Vagina (tissue), 2 donors: ENCODE results near the gene PGRMC2.

ENCODE experiments used
- POLR2A ChIP-seq, 2 donors: fragments of 450-650 bp; IDR thresholded peaks; one replicate each; pipeline ENCODE4 v1.6.1; 2017; ENCODE audit warnings: antibody characterized with exemption in 2 of 2, mild to moderate bottlenecking in 2 of 2, moderate library complexity in 2 of 2
- POLR2AphosphoS5 ChIP-seq, 2 donors: sonication (generic); formaldehyde crosslinking; IDR thresholded peaks; one replicate each; pipeline ENCODE4 v1.9.0; 2017; ENCODE audit warnings: antibody characterized with exemption in 2 of 2, mild to moderate bottlenecking in 2 of 2, low read depth in 1 of 2; ENCODE audit not compliant: insufficient read depth in 1 of 2
- TF ChIP-seq, protein P1 (sequence below), 3 experiments: fragments of 450-650 bp in 2 of 3; fragments of 200-600 bp in 1 of 3; sonication (generic) in 1 of 3; IDR thresholded peaks; one replicate each; pipeline ENCODE4 v1.5.1; 2017 to 2019; ENCODE audit warnings: antibody characterized with exemption in 3 of 3, mild to moderate bottlenecking in 2 of 3, moderate library complexity in 2 of 3

DNA sequence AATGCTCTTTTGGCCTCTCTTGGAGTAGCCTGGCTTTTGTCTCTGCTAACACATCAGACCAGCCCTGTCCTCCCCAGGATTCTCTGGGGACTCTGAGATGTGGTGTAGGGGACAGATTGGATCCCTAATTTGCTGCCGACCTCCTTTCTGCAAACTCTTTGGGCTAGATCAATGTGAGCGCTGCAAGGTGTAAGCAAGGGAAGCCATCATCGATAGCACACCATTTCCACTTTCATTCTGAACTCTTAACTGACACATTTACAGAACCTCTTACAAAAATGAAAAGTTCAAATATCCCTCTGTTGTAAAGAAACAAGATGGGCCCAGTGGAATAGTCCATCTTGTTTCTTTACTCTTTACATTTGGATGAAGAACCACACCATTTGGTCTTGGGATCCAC is 46.6 kb downstream of the PGRMC2 start:
- TF ChIP-seq, protein P1, sequence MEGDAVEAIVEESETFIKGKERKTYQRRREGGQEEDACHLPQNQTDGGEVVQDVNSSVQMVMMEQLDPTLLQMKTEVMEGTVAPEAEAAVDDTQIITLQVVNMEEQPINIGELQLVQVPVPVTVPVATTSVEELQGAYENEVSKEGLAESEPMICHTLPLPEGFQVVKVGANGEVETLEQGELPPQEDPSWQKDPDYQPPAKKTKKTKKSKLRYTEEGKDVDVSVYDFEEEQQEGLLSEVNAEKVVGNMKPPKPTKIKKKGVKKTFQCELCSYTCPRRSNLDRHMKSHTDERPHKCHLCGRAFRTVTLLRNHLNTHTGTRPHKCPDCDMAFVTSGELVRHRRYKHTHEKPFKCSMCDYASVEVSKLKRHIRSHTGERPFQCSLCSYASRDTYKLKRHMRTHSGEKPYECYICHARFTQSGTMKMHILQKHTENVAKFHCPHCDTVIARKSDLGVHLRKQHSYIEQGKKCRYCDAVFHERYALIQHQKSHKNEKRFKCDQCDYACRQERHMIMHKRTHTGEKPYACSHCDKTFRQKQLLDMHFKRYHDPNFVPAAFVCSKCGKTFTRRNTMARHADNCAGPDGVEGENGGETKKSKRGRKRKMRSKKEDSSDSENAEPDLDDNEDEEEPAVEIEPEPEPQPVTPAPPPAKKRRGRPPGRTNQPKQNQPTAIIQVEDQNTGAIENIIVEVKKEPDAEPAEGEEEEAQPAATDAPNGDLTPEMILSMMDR (IDR thresholded peaks at IDR 0.05) = no peak
- TF ChIP-seq POLR2A (IDR thresholded peaks at IDR 0.05) (no peak), POLR2AphosphoS5 (IDR thresholded peaks at IDR 0.05; ENCODE audit: insufficient read depth in 1 of 2, low read depth in 1 of 2) (no peak)
